Endothelial cell of umbilical vein (primary cell): ENCODE results near the gene GRK1. TPM values are rescaled to one million over a fixed set of nuclear protein-coding genes. Genes with fewer than 3 reads are reported as not detected.

Experiments used
- BruUV-seq: library from RNA; stranded (reverse); fragments of 400-500 nt; replicated peaks from 2 replicates; lab custom pipeline; 2021; lab: Mats Ljungman, UMichigan
- CTCF ChIA-PET: fragments of 300-600, 350-600 bp; sonication (Branson Sonifier 250); formaldehyde crosslinking; loops from one replicate; lab custom pipeline; 2021; ENCODE audit warnings: antibody characterized with exemption, inconsistent platforms; lab: Charles Lee
- POLR2A ChIA-PET: fragments of 300-600, 350-600 bp; sonication (Branson Sonifier 250); formaldehyde crosslinking; loops from one replicate; lab custom pipeline; 2021; ENCODE audit warnings: antibody characterized with exemption, inconsistent platforms; lab: Charles Lee
- DNase-seq: peaks from one replicate; pipeline ENCODE4 v3.0.0-alpha.2; 2011; ENCODE audit warnings: low read depth, low spot score
- FAIRE-seq: peaks from 2 replicates; lab custom pipeline; 2011; peaks lifted over from hg19 to GRCh38; lab: Jason Lieb, UNC
- H2AFZ ChIP-seq: 2 replicates; pipeline ENCODE4 v1.6.0; 2012; ENCODE audit warnings: low read depth, low read length, control low read depth, inconsistent platforms
- H3K27ac ChIP-seq: 2 replicates; pipeline ENCODE4 v1.5.1; 2011; ENCODE audit warnings: low read depth, mild to moderate bottlenecking, control low read depth, low read length, moderate library complexity; ENCODE audit not compliant: insufficient read depth
- H3K27me3 ChIP-seq, 2 experiments: 2 replicates each; pipeline versions ENCODE4 v1.6.0 to v1.6.1; 2011; ENCODE audit warnings: low read length in 2 of 2, mixed read lengths in 1 of 2; ENCODE audit not compliant: control insufficient read depth in 2 of 2, insufficient read depth in 2 of 2
- H3K36me3 ChIP-seq, 2 experiments: 2 replicates in 1 of 2; 3 replicates in 1 of 2; pipeline ENCODE4 v1.5.1; 2011; ENCODE audit warnings: low read length in 2 of 2, mild to moderate bottlenecking in 1 of 2, moderate library complexity in 1 of 2; ENCODE audit not compliant: control insufficient read depth in 2 of 2, insufficient read depth in 2 of 2; ENCODE audit errors: extremely low read depth in 1 of 2
- H3K4me1 ChIP-seq: 3 replicates; pipeline ENCODE4 v1.5.1; 2011; ENCODE audit warnings: mild to moderate bottlenecking, low read length; ENCODE audit not compliant: control insufficient read depth, insufficient read depth; ENCODE audit errors: extremely low read depth
- H3K4me2 ChIP-seq: 2 replicates; pipeline ENCODE4 v1.6.1; 2011; ENCODE audit warnings: low read length, control low read depth, mixed read lengths; ENCODE audit not compliant: insufficient read depth
- H3K4me3 ChIP-seq, 3 experiments: fragments of 200-600 bp in 1 of 3; sonication (generic), shearing (Covaris generic) in 1 of 3; replicated peaks in 1 of 3; 2 replicates each; pipeline ENCODE4 v1.5.1; 2011 to 2016; ENCODE audit warnings: control low read depth in 3 of 3, low read length in 3 of 3, mild to moderate bottlenecking in 2 of 3, inconsistent platforms in 1 of 3, low read depth in 1 of 3, moderate library complexity in 1 of 3; ENCODE audit not compliant: insufficient read depth in 1 of 3
- H3K79me2 ChIP-seq: 2 replicates; pipeline ENCODE4 v1.6.0; 2012; ENCODE audit warnings: low read length, inconsistent platforms; ENCODE audit not compliant: control insufficient read depth, insufficient read depth
- H3K9ac ChIP-seq: replicated peaks from 2 replicates; pipeline ENCODE3; 2011; ENCODE audit warnings: low read length, control low read depth; ENCODE audit not compliant: insufficient read depth; ENCODE audit errors: extremely low read depth
- H3K9me1 ChIP-seq: replicated peaks from 3 replicates; pipeline ENCODE4 v1.6.0; 2011; ENCODE audit warnings: mild to moderate bottlenecking, low read length; ENCODE audit not compliant: control insufficient read depth, insufficient read depth; ENCODE audit errors: extremely low read depth
- H3K9me3 ChIP-seq: replicated peaks from 2 replicates; pipeline ENCODE4 v1.5.1; 2012; ENCODE audit warnings: low read length, inconsistent platforms; ENCODE audit not compliant: control insufficient read depth, insufficient read depth
- H4K20me1 ChIP-seq: replicated peaks from 2 replicates; pipeline ENCODE3; 2011; ENCODE audit warnings: mild to moderate bottlenecking, low read length; ENCODE audit not compliant: control insufficient read depth, insufficient read depth; ENCODE audit errors: extremely low read depth
- FOS ChIP-seq: IDR thresholded peaks from 2 replicates; pipeline ENCODE4 v1.6.1; 2011; ENCODE audit warnings: mild to moderate bottlenecking, low read length, moderate library complexity, borderline replicate concordance; ENCODE audit not compliant: insufficient read depth
- JUN ChIP-seq: IDR thresholded peaks from 2 replicates; pipeline ENCODE4 v1.6.1; 2011; ENCODE audit warnings: borderline replicate concordance, low read depth; ENCODE audit not compliant: insufficient read length, insufficient read depth
- dilution Hi-C: fragments of 300-500 bp; cut with MboI; formaldehyde crosslinking; loops from one replicate; pipeline ENCODE4 v1.15.0; 2019; ENCODE audit warnings: low sequenced_read_pairs; ENCODE audit not compliant: extremely low pct_ligation_motif_present
- intact Hi-C: fragments of 100-400 bp; cut with micrococcal nuclease; formaldehyde crosslinking; loops from one replicate; pipeline ENCODE4 v1.10.0; 2022
- polyA plus RNA-seq, 4 experiments: library from polyadenylated mRNA; depleted of rRNA in 3 of 4; stranded (reverse) in 3 of 4; unstranded in 1 of 4; fragments of >200 nt; gene quantifications; 2 replicates each; pipeline versions ENCODE4 v1.2.1 to v1.2.3, GENCODE V29; 2011 to 2012; ENCODE audit warnings: missing spikeins in 1 of 4
- total RNA-seq: library from RNA; stranded (reverse); gene quantifications from 2 replicates; pipeline ENCODE4 v1.2.3, GENCODE V29; 2021
- TF ChIP-seq, protein P1 (sequence below), 2 donors: IDR thresholded peaks; 1 replicate in 1 of 2; 2 replicates in 1 of 2; pipeline ENCODE4 v1.5.1; 2011; ENCODE audit warnings: low read length in 2 of 2, mild to moderate bottlenecking in 2 of 2, moderate library complexity in 2 of 2, control low read depth in 1 of 2, inconsistent platforms in 1 of 2, low read depth in 1 of 2; ENCODE audit not compliant: insufficient read depth in 1 of 2; ENCODE audit errors: extremely low read depth in 1 of 2

The GRK1 gene
- total and polyA plus RNA-seq, 2 donors (not counting 3 experiments of a cell fraction or from before 2014, with no cell fraction given) = not detected

DNA sequence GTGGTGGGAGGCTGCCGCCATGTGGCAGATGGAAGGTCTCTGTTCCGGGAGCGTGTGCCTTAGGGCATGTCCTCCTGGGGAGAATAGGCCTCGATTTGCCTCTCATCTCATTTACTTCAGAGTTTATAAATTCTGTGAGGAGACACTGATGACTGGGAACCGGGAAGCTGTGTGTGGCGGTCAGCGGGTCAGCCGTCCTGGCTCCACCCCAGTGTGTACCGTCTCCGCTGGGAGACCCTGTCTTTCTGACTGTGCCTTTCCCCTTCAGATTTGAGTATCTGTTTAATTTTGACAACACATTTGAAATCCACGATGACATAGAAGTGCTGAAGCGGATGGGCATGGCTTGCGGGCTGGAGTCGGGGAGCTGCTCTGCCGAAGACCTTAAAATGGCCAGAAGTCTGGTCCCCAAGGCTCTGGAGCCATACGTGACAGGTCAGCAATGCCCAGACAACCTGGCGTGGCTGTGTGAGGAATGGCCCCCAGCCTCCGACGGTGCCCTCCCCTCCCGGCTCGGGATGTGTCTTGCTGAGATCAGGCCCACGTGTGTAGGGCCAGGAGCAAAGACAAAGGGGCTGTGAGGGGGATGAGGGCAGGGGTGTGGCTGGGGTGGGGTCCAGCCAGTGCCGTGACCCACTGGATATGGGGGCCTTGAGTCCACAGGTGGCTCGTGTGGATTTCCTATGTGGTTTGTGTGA lies 30.6 kb upstream of the GRK1 start:
- Histone ChIP-seq H3K4me3 (no peak overlapping the region), H3K27me3 (no peaks in the 10 kb centered on the region), H3K79me2 (no peaks in the 10 kb centered on the region), H3K4me1 (no peaks in the 10 kb centered on the region), H4K20me1 (no peaks in the 10 kb centered on the region), H3K27ac (no peak overlapping the region), H3K36me3 (peaks cover 16 to 59% of the 10 kb centered on the region in 2 experiments), H3K9me1 (no peaks in the 10 kb centered on the region), H3K9ac (no peak overlapping the region), H3K9me3 (no peaks in the 10 kb centered on the region), H2AFZ (no peak overlapping the region), H3K4me2 (no peak overlapping the region)
- CTCF ChIA-PET = no interaction called here
- FAIRE-seq (no peak), DNase-seq (no peak)
- no TSS peak for BruUV-seq
- dilution Hi-C loops (no loop called here), intact Hi-C loops (no loop called here)
- POLR2A ChIA-PET = no interaction called here
- TF ChIP-seq, protein P1, sequence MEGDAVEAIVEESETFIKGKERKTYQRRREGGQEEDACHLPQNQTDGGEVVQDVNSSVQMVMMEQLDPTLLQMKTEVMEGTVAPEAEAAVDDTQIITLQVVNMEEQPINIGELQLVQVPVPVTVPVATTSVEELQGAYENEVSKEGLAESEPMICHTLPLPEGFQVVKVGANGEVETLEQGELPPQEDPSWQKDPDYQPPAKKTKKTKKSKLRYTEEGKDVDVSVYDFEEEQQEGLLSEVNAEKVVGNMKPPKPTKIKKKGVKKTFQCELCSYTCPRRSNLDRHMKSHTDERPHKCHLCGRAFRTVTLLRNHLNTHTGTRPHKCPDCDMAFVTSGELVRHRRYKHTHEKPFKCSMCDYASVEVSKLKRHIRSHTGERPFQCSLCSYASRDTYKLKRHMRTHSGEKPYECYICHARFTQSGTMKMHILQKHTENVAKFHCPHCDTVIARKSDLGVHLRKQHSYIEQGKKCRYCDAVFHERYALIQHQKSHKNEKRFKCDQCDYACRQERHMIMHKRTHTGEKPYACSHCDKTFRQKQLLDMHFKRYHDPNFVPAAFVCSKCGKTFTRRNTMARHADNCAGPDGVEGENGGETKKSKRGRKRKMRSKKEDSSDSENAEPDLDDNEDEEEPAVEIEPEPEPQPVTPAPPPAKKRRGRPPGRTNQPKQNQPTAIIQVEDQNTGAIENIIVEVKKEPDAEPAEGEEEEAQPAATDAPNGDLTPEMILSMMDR (IDR thresholded peaks at IDR 0.05; ENCODE audit: extremely low read depth in 1 of 2, insufficient read depth in 1 of 2, low read depth in 1 of 2, low read length in 2 of 2) = no peak
- TF ChIP-seq FOS (no peak), JUN (no peak)
